Natural killer cell treated with Interleukin-12 subunit alpha and Interleukin-12 subunit beta and Interleukin-15 and Interleukin-18, amount 100 ng/mL, for 72 hours (primary cell): Measurements from ENCODE around the gene LAMA1. TPM values are rescaled to one million over a fixed set of nuclear protein-coding genes. Genes with fewer than 3 reads are reported as not detected.

Source experiments
- ATAC-seq, 2 donors: fragments of 150-1000 bp; cut with Tn5 transposase in 1 of 2; sonication (Bioruptor Pico), chemical (Tn5 transposase) in 1 of 2; 2 replicates each; pipeline ENCODE4 v1.10.0; 2021
- DNase-seq: peaks from one replicate; pipeline ENCODE4 v3.0.0; 2022; ENCODE audit warnings: low spot score
- H3K27ac Mint-ChIP-seq, 2 donors: 1 replicate in 1 of 2; 2 replicates in 1 of 2; pipeline ENCODE4 v1.8.0; 2022; ENCODE audit warnings: mixed read lengths in 2 of 2, mild to moderate bottlenecking in 1 of 2, moderate library complexity in 1 of 2
- H3K27me3 Mint-ChIP-seq, 2 donors: 1 replicate in 1 of 2; 2 replicates in 1 of 2; pipeline ENCODE4 v1.8.0; 2022; ENCODE audit warnings: mixed read lengths in 2 of 2
- H3K36me3 Mint-ChIP-seq: one replicate; pipeline ENCODE4 v1.8.0; 2022; ENCODE audit warnings: mixed read lengths
- H3K4me1 Mint-ChIP-seq, 2 donors: 1 replicate in 1 of 2; 2 replicates in 1 of 2; pipeline ENCODE4 v1.8.0; 2022; ENCODE audit warnings: low read depth in 2 of 2, mixed read lengths in 2 of 2, mild to moderate bottlenecking in 1 of 2
- H3K4me3 Mint-ChIP-seq: one replicate; pipeline ENCODE4 v1.8.0; 2022; ENCODE audit warnings: mixed read lengths
- H3K9me3 Mint-ChIP-seq: 2 replicates; pipeline ENCODE4 v1.8.0; 2022; ENCODE audit warnings: mixed read lengths
- total RNA-seq, 2 donors: library from RNA; stranded (reverse); gene quantifications; one replicate each; pipeline ENCODE4 v1.2.3, GENCODE V29; 2022

LAMA1 gene
- total RNA-seq, 2 donors from 2014 or later, result not detected

DNA sequence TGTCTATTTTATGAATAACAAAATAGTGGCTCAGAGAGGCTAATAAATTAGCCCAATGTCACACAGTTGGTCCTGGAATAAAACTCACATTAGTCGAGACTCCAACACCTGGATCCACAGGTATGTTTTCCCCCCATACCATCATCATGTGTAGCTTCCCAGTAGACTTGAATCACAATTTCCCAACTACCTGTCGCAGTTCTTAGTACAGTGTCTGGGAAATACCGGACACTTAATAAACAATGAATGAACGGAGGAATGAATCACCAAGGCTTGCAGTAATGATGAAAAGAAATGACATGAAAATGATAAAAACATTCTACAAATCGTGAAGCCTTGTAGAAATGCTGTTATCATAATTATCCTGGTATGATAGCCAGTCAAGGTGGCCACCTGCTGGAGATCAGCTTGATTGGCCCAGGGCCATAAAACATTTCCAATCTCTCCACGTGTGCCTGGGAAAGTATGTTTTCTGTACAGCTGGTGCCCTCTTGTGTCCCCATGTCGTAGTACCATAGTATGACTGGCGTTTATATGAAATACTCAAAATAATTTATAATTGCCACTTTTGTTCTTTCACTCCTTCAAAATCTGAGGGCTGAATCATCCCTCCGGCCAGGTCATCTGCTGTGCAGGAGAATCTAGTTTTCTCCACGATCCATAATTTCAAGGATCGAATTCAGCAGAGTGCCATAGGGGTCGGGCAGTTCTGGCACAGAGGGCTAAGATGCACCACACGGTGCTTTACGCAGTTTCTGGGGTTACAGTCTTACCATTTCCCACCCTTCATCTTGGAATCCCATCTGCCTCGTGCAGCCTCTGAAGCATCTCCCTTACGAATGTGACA lies 95.4 kb downstream of the LAMA1 start:
- no peak for DNase-seq
- H3K27me3 Mint-ChIP-seq, result peaks cover 0 to 2% of the 10 kb centered on the region in 2 donors
- no peak overlapping the region for H3K27ac Mint-ChIP-seq
- no peaks in the 10 kb centered on the region for H3K4me1 Mint-ChIP-seq
- H3K36me3 Mint-ChIP-seq, result no peaks in the 10 kb centered on the region
- no peak overlapping the region for H3K4me3 Mint-ChIP-seq
- H3K9me3 Mint-ChIP-seq, result no peaks in the 10 kb centered on the region
- ATAC-seq, result no peak

DNA sequence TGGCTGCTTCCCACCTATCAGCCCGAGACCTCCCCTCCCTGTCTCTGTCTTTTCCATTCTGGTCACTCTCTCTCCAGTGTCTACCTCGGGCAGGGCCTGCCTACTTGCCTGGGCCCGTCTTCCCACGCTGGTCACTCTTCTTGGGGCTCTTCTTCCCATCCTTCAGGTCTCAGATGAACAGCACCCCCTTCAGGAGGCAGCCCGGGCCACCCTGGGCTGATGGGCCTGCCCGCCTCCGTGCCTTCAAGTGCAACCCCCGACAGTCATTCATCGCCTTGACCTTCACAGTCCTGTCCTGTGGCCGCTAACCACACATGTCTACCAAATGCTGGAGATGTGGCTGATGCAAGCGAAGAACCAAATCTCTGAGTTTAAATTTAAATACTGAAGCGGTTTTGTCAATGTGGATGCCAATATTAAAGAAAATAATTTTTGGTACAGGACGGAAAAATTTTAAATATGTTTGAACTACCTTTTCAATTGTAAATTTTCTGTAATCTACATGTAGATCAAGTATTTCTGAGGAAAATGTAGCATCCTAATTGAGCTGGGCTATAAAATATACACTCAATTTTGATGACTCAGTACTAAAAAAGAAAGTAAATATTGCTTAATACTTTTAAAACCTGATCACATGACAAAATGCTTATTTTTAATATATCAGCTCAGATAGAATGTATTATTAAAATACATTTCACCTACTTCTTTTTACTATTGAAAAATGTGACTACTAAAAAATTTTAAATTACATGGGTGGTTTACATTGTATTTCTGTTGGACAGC lies 96.4 kb downstream of the LAMA1 start:
- Mint-ChIP-seq H3K36me3 (no peaks in the 10 kb centered on the region), H3K4me1 (no peaks in the 10 kb centered on the region), H3K27ac (no peak overlapping the region), H3K9me3 (no peaks in the 10 kb centered on the region), H3K27me3 (peaks cover 0 to 2% of the 10 kb centered on the region in 2 donors), H3K4me3 (no peak overlapping the region)
- DNase-seq, result no peak
- peak in 1 of 2 donors; percentile 34 for ATAC-seq

DNA sequence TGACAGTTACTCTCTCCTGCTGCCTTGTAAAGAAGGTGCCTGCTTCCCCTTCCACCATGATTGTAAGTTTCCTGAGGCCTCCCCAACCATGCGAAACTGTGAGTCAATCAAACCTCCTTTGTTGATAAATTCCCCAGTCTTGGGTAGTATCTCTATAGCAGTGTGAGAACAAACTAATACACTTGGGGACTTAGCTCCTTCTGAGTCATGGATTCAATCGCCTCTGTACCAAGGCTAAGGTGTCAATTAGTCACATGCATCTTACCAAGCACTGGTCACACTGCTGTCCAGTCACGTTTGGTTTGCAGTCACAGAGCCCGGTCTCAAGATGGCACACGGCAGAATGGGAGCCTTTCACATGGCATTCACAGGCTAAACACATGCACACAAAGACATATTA lies 100.6 kb downstream of the LAMA1 start:
- DNase-seq (no peak), ATAC-seq (no peak)
- H3K27ac Mint-ChIP-seq, result no peak overlapping the region
- no peaks in the 10 kb centered on the region for H3K27me3 Mint-ChIP-seq
- no peaks in the 10 kb centered on the region for H3K9me3 Mint-ChIP-seq
- H3K4me3 Mint-ChIP-seq, result no peak overlapping the region
- no peaks in the 10 kb centered on the region for H3K4me1 Mint-ChIP-seq
- H3K36me3 Mint-ChIP-seq, result no peaks in the 10 kb centered on the region

DNA sequence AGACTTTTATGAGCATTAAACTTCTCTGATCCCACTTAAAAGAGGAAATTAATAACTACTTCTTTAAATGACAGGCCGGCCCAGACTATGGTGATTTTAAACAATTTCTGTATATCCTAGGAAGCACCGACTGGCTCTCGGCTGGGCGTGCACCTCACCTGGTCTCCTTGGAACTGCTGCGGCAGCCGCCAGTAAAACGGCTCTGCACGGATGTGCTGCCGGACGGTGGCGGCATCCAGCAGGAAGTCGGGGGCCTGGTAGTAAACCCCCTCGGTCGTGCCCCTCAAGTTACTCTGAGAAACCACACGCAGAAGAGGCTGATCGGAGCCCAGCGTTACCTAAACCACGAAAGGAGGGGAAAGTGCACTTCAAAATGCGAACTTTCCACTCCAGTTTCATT lies 106.5 kb downstream of the LAMA1 start:
- no peak for ATAC-seq
- Mint-ChIP-seq H3K36me3 (no peaks in the 10 kb centered on the region), H3K27me3 (no peaks in the 10 kb centered on the region), H3K4me1 (no peaks in the 10 kb centered on the region), H3K9me3 (no peaks in the 10 kb centered on the region), H3K4me3 (no peak overlapping the region), H3K27ac (no peak overlapping the region)
- DNase-seq, result no peak

DNA sequence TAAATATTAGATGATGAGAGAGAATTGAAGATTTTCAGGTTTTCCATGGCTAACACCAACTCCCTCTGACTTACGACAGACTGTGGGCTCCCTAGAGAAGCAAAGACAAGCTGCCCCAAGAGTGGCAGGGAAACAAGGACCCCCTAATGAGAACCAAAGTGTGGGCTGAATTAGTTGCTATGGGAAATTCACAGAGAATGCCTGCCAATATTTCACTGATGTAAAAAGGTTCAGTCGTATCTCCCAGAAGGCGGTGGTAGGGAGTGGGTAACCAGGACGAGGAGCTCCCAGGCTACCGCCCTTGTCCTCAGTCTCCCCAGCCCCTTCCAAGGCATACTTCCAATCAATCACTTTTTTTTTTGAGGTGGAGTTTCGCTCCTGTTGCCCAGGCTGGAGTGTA lies 113.6 kb downstream of the LAMA1 start:
- no peaks in the 10 kb centered on the region for H3K36me3 Mint-ChIP-seq
- DNase-seq (no peak), ATAC-seq (no peak)
- no peak overlapping the region for H3K4me3 Mint-ChIP-seq
- H3K27me3 Mint-ChIP-seq, result no peaks in the 10 kb centered on the region
- H3K9me3 Mint-ChIP-seq, result no peaks in the 10 kb centered on the region
- H3K4me1 Mint-ChIP-seq, result no peaks in the 10 kb centered on the region
- no peak overlapping the region for H3K27ac Mint-ChIP-seq

DNA sequence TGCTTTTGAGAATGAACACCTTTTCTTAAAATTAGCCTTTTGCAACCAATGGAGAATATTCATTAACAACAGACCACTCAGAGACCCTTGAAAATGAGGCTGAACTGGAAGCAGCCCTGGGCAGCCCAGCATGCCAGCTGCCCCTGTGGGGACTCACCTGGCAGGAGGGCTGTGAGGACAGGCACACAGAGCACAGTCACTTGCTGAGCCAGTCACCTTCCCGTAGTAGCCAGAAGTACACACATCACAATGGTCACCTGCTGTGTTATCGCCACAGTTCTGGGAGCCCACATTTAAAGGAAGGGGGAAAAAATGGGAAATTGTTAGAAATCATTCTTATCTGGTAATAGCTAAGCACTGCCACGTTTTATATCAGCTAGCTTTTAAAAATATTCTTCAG lies 115.5 kb downstream of the LAMA1 start:
- H3K9me3 Mint-ChIP-seq, result no peaks in the 10 kb centered on the region
- DNase-seq (no peak), ATAC-seq (no peak)
- H3K27me3 Mint-ChIP-seq, result no peaks in the 10 kb centered on the region
- no peak overlapping the region for H3K27ac Mint-ChIP-seq
- no peak overlapping the region for H3K4me3 Mint-ChIP-seq
- no peaks in the 10 kb centered on the region for H3K36me3 Mint-ChIP-seq
- no peaks in the 10 kb centered on the region for H3K4me1 Mint-ChIP-seq

DNA sequence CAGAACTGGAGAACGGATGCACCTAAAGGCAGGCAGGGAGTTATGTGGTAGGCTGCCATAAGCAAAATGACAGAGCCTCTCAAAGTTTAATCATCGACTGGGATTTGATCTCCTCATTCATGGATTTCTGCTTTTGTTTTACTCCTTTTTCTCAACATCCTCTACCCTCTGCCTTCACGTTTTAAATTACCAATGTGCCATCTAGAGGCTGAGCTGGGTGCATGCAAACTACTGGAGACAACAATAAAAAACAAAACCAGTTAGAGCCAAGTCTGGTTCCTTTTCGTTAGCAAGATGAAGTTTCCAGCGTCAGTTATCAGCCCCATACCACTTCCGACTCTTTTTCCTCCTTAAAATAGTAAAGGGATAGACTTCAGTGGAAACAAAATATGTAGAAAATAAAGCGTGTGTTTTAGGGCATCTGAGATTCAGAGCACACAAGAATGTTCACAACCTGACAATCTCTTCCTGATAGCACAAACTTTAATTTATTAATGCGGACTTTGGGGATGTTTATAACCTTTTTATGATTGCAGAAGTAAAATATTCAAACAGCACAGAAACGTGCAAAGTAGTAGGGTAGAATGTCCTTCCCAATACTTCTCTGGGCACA lies 117.0 kb downstream of the LAMA1 start:
- ATAC-seq (no peak), DNase-seq (no peak)
- H3K36me3 Mint-ChIP-seq, result no peaks in the 10 kb centered on the region
- H3K27me3 Mint-ChIP-seq, result no peaks in the 10 kb centered on the region
- H3K4me3 Mint-ChIP-seq, result no peak overlapping the region
- no peak overlapping the region for H3K27ac Mint-ChIP-seq
- H3K4me1 Mint-ChIP-seq, result no peaks in the 10 kb centered on the region
- no peaks in the 10 kb centered on the region for H3K9me3 Mint-ChIP-seq

DNA sequence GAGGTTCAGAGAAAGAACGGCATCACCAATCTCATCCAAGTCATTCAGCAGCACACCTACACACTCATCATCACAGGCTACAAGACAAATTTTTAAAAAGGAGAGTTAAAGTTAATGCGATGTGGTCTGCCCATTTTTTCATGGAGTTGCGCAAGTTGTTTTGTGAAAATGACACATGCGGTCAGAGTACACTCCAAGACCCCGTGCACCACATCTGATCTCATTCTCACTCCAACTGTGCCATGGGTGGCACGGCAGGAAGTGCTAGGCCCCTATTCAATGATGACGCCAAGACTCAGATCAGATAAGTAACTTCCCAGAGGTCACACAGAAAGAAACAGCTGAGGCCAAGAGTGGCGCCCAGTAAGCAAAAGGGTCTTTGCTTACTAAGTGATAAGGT lies 119.8 kb downstream of the LAMA1 start:
- H3K27me3 Mint-ChIP-seq, result no peaks in the 10 kb centered on the region
- no peaks in the 10 kb centered on the region for H3K36me3 Mint-ChIP-seq
- H3K27ac Mint-ChIP-seq, result no peak overlapping the region
- no peaks in the 10 kb centered on the region for H3K9me3 Mint-ChIP-seq
- H3K4me1 Mint-ChIP-seq, result no peaks in the 10 kb centered on the region
- H3K4me3 Mint-ChIP-seq, result peak overlapping the region; percentile 13
- peak in 1 of 2 donors; percentile 43 for ATAC-seq
- no peak for DNase-seq

DNA sequence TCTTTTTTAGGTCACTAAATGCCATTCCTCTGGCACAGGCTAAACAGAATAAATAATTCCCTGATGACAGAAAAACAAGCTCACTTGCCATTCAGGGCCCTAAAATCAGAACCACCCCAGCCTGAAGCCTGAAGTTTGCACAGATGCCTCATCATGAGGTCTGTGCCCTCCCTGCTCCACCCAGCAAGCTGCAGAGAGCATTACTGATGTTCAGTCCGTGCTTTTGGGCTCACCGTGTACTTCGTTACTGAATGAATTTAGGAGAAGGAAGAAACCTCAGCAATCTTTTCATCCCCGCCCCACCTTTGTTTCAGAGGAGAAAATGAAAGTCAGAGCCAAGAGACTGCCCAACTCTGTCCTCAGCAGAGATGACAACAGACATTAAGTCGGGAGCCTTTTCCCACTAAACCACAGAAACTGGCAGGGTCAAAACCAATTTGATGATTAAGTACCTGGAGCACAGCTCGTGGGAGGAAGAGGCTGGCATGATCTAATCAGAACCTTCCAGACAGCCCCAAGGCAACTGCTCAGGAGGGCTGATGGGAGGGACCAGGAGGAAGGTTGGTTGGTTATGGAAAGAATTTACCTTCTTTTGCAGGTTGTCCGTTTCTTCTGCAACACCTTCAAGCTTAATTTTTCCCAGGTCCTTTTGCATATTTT lies 122.7 kb downstream of the LAMA1 start:
- Mint-ChIP-seq H3K4me3 (no peak overlapping the region), H3K27me3 (no peaks in the 10 kb centered on the region), H3K4me1 (no peaks in the 10 kb centered on the region), H3K36me3 (no peaks in the 10 kb centered on the region), H3K27ac (no peak overlapping the region), H3K9me3 (no peaks in the 10 kb centered on the region)
- ATAC-seq (peak in 1 of 2 donors; percentile 15), DNase-seq (no peak)

DNA sequence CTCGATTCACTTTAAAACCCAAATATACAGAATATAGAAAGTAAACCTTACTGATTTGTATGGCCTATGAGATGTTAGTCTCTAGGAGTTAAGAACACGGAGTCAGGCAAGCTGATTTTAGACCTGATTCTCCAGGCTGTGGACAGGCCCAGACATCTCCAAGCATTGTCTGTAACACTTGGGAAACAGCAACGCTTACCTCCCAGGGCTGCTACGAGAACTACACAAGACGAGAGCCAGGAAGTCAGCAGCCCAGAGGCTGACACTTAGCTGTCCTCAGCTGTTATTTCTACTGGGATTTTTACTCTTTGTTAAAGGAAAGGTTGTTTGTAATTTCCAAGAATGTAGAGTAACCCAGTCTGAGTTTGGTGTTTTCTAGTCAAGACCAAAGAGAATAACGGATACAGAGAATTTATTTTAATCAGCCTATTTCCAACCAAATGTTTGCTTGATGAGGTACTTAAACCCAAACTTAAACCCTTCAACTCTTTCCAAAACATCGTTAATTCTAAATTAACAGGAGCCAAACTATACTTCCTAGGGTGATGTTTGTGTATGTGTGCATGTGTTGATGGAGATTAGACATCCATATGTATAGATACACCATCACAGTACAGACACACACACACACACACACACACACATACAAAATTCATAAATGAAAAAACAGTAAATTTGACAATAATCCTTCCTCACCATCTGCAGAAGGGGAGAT lies 123.4 kb downstream of the LAMA1 start:
- H3K4me3 Mint-ChIP-seq, result no peak overlapping the region
- no peaks in the 10 kb centered on the region for H3K9me3 Mint-ChIP-seq
- no peaks in the 10 kb centered on the region for H3K36me3 Mint-ChIP-seq
- ATAC-seq, result no peak
- no peaks in the 10 kb centered on the region for H3K4me1 Mint-ChIP-seq
- no peak overlapping the region for H3K27ac Mint-ChIP-seq
- DNase-seq, result no peak
- H3K27me3 Mint-ChIP-seq, result no peaks in the 10 kb centered on the region

DNA sequence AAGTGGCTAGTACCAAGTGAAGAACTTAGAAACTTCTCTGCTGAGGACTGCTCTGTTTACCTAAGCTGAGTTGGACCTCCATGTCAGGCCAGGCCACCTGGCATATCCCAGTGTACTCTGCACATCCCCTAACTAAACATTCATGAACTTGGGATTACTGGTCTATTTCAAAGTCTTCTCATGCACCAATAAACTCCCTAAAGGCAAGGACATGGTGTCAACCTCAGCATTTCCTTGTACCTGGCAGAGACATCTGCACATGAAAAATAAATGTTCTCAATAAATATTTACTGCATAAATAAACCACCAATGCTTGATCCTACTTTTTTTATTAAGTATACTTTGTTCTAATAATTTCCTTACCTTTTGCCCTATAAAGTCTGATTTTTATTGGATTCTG lies 124.8 kb downstream of the LAMA1 start:
- Mint-ChIP-seq H3K27me3 (no peaks in the 10 kb centered on the region), H3K9me3 (no peaks in the 10 kb centered on the region), H3K4me1 (no peaks in the 10 kb centered on the region), H3K36me3 (no peaks in the 10 kb centered on the region), H3K27ac (no peak overlapping the region), H3K4me3 (no peak overlapping the region)
- no peak for ATAC-seq
- no peak for DNase-seq

DNA sequence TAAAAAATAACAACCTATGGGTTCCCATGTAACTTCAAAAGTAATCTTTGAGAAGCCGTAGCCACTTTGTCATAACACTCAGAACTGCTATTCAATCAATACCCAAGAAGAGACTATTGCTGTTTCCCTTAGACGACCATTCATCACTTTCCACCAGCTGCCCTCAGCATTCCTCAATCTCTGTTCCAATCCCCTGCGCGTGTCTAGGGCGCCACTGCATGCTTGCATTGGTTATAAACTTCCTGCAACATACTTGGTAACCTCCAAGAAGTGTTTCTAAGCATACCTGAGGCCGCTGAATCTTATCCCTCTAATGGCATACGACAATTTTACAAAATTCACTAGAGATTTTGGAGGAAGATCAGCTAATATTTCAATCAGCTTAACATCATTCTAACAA lies 134.2 kb downstream of the LAMA1 start:
- DNase-seq, result no peak
- Mint-ChIP-seq H3K4me1 (no peaks in the 10 kb centered on the region), H3K36me3 (no peaks in the 10 kb centered on the region), H3K27ac (no peak overlapping the region), H3K4me3 (no peak overlapping the region), H3K9me3 (no peaks in the 10 kb centered on the region), H3K27me3 (no peaks in the 10 kb centered on the region)
- no peak for ATAC-seq

DNA sequence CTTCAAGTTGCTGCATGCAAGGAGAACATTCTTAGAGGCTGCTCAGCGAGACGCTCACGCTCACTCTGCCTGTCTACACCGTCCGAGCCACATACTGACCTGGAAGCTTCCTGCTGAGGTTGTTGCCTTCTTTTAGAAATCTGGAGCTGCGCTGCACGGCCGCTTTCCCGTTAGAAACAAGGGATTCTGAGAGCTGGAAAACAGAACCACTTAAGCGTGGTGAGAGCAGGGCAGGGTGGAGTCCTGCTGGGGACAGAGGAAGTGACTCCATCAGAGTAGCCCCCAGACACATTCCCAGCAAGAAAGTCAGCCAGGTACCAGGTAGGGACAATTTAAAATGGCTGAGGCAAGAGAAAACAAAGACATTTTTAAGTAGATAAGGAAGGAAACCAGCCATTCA lies 135.2 kb downstream of the LAMA1 start:
- H3K27me3 Mint-ChIP-seq, result no peaks in the 10 kb centered on the region
- H3K4me3 Mint-ChIP-seq, result no peak overlapping the region
- no peaks in the 10 kb centered on the region for H3K36me3 Mint-ChIP-seq
- no peak overlapping the region for H3K27ac Mint-ChIP-seq
- DNase-seq (no peak), ATAC-seq (no peak)
- H3K9me3 Mint-ChIP-seq, result no peaks in the 10 kb centered on the region
- H3K4me1 Mint-ChIP-seq, result no peaks in the 10 kb centered on the region
